HepG2 (cell line): Measurements from ENCODE around the gene FBXW5. TPM values are rescaled to one million over a fixed set of nuclear protein-coding genes. Genes with fewer than 3 reads are reported as not detected.

ENCODE experiments used
- ATAC-seq: fragments of 200-7000 bp; cut with Tn5 transposase; 3 replicates; pipeline ENCODE4 v1.9.1; 2020; ENCODE audit warnings: mild to moderate bottlenecking, moderate library complexity
- BruUV-seq: library from RNA; stranded (reverse); fragments of 400-500 nt; replicated peaks from 2 replicates; lab custom pipeline; 2021; lab: Mats Ljungman, UMichigan
- CTCF ChIA-PET: fragments of 300-600 bp; formaldehyde crosslinking; extraction: SDS; loops from one replicate; lab custom pipeline; 2021; ENCODE audit warnings: low total read pairs, inconsistent platforms, low intra/inter-chr PET ratio; lab: Yijun Ruan, JAX
- POLR2A ChIA-PET: fragments of 350-600 bp; sonication (Branson Sonifier 250); formaldehyde crosslinking; loops from one replicate; lab custom pipeline; 2020; ENCODE audit warnings: antibody characterized with exemption, inconsistent platforms; lab: Yijun Ruan, JAX
- DNase-seq: peaks from one replicate; pipeline ENCODE4 v3.0.0-alpha.2; 2015; ENCODE audit warnings: low spot score
- FAIRE-seq: peaks from 3 replicates; lab custom pipeline; 2011; peaks lifted over from hg19 to GRCh38; lab: Jason Lieb, UNC
- H2AFZ ChIP-seq: one replicate; pipeline ENCODE4 v1.6.1; 2011; ENCODE audit warnings: low read length, inconsistent platforms
- H3K27ac ChIP-seq: fragments of 300-600 bp; 3 replicates; pipeline ENCODE4 v1.8.0; 2011; ENCODE audit warnings: mixed run types, mild to moderate bottlenecking, mixed read lengths, low read length, inconsistent platforms; ENCODE audit not compliant: insufficient read depth; ENCODE audit errors: extremely low read length
- H3K27me3 ChIP-seq, 2 experiments: fragments of 200-600 bp in 1 of 2; 2 replicates in 1 of 2; 3 replicates in 1 of 2; pipeline versions ENCODE4 v1.6.0 to v1.8.0; 2011; ENCODE audit warnings: low read length in 2 of 2, mild to moderate bottlenecking in 2 of 2, moderate library complexity in 2 of 2, inconsistent platforms in 1 of 2; ENCODE audit not compliant: insufficient read depth in 2 of 2, control insufficient read depth in 1 of 2
- H3K36me3 ChIP-seq, 2 experiments: fragments of 200-600 bp in 1 of 2; replicated peaks in 1 of 2; 2 replicates in 1 of 2; 3 replicates in 1 of 2; pipeline versions ENCODE4 v1.5.1 to v1.8.0; 2011; ENCODE audit warnings: low read length in 2 of 2, inconsistent platforms in 1 of 2; ENCODE audit not compliant: insufficient read depth in 2 of 2, control insufficient read depth in 1 of 2
- H3K4me1 ChIP-seq: 2 replicates; pipeline ENCODE4 v1.5.1; 2012; ENCODE audit warnings: low read length, inconsistent platforms; ENCODE audit not compliant: insufficient read depth
- H3K4me2 ChIP-seq: 2 replicates; pipeline ENCODE4 v1.6.0; 2011; ENCODE audit warnings: low read depth, low read length, inconsistent platforms
- H3K4me3 ChIP-seq, 3 experiments: fragments of 200-600 bp in 1 of 3; sonication (generic), shearing (Covaris generic) in 1 of 3; replicated peaks in 1 of 3; 2 replicates each; pipeline ENCODE4 v1.5.1; 2011 to 2016; ENCODE audit warnings: low read length in 3 of 3, inconsistent platforms in 2 of 3, low read depth in 2 of 3, mild to moderate bottlenecking in 2 of 3, control low read depth in 1 of 3, mixed read lengths in 1 of 3; ENCODE audit not compliant: insufficient read depth in 1 of 3
- H3K79me2 ChIP-seq: one replicate; pipeline ENCODE4 v1.6.1; 2011; ENCODE audit warnings: low read length, inconsistent platforms; ENCODE audit not compliant: insufficient read depth
- H3K9ac ChIP-seq: 2 replicates; pipeline ENCODE4 v1.6.0; 2011; ENCODE audit warnings: mild to moderate bottlenecking, low read depth, low read length, inconsistent platforms; ENCODE audit not compliant: insufficient read depth
- H3K9me3 ChIP-seq: 2 replicates; pipeline ENCODE4 v1.5.1; 2012; ENCODE audit warnings: mild to moderate bottlenecking, low read length
- H4K20me1 ChIP-seq: 2 replicates; pipeline ENCODE4 v1.6.0; 2011; ENCODE audit warnings: inconsistent platforms, mild to moderate bottlenecking, low read length, moderate library complexity; ENCODE audit not compliant: insufficient read depth
- AGO1 ChIP-seq: fragments of 200-400 bp; formaldehyde crosslinking; IDR thresholded peaks from 2 replicates; pipeline ENCODE4 v1.6.1; 2017; ENCODE audit warnings: mild to moderate bottlenecking, low read depth, low read length, moderate library complexity; ENCODE audit not compliant: poor library complexity, severe bottlenecking
- CENPX ChIP-seq: sonication (generic); formaldehyde crosslinking; IDR thresholded peaks from 2 replicates; pipeline ENCODE4 v1.9.0; 2021; ENCODE audit warnings: mild to moderate bottlenecking, missing genetic modification reagents, moderate library complexity
- FLYWCH1 ChIP-seq: sonication (generic); formaldehyde crosslinking; IDR thresholded peaks from 2 replicates; pipeline ENCODE4 v1.8.1; 2023; ENCODE audit warnings: mild to moderate bottlenecking, missing genetic modification reagents
- SNRNP70 ChIP-seq: fragments of 200-400 bp; formaldehyde crosslinking; IDR thresholded peaks from 2 replicates; pipeline ENCODE4 v1.6.1; 2017; ENCODE audit warnings: mild to moderate bottlenecking, low read depth, low read length, moderate library complexity
- ZFP37 ChIP-seq: sonication (generic); formaldehyde crosslinking; IDR thresholded peaks from 2 replicates; pipeline ENCODE4 v1.4.0; 2020; ENCODE audit warnings: missing genetic modification reagents, borderline replicate concordance
- ZNF451 ChIP-seq: sonication (generic); formaldehyde crosslinking; IDR thresholded peaks from 2 replicates; pipeline ENCODE4 v1.5.0; 2020; ENCODE audit warnings: mild to moderate bottlenecking, missing genetic modification reagents
- ZSCAN29 ChIP-seq: sonication (generic); formaldehyde crosslinking; conservative IDR thresholded peaks from 2 replicates; pipeline ENCODE4 v1.4.0; 2020; ENCODE audit warnings: mild to moderate bottlenecking, missing genetic modification reagents
- WGBS: methylation state at CpG from one replicate; pipeline ENCODE4 v1.1.6; 2017; ENCODE audit warnings: low lambda C conversion rate; 5-methylcytosine and 5-hydroxymethylcytosine counted together
- in situ Hi-C: cut with HindIII; loops from 2 replicates; pipeline ENCODE4 v1.10.0; 2017; ENCODE audit warnings: low pct_unique_long_range_greater_than_20kb; ENCODE audit not compliant: extremely low pct_ligation_motif_present
- intact Hi-C: fragments of 100-400 bp; cut with micrococcal nuclease; formaldehyde crosslinking; loops from one replicate; pipeline ENCODE4 v1.10.0; 2022; ENCODE audit not compliant: unreplicated experiment
- polyA plus RNA-seq, 8 experiments: library from polyadenylated mRNA; depleted of rRNA in 3 of 8; stranded (reverse) in 7 of 8; unstranded in 1 of 8; fragments of >200 nt; fragmentation: Illumina TruSeq in 4 of 8; extraction: Trizol in 4 of 8; gene quantifications; 2 replicates each; pipeline versions ENCODE4 v1.2.1 to v1.2.3, GENCODE V29; 2011 to 2016; ENCODE audit warnings: low read depth in 4 of 8, missing spikeins in 1 of 8, mixed read lengths in 1 of 8; ENCODE audit not compliant: insufficient read depth in 1 of 8
- total RNA-seq, 5 experiments: library from RNA; depleted of rRNA; stranded (reverse); fragments of >200 nt; fragmentation: Illumina TruSeq; extraction: Trizol; gene quantifications; 2 replicates each; pipeline ENCODE4 v1.2.3, GENCODE V29; 2016; ENCODE audit warnings: low read depth in 1 of 5

Gene FBXW5
- total and polyA plus RNA-seq, 2 of the 13 experiments (the other 11 are each of a cell fraction or from before 2014, with no cell fraction given) = 52.0 to 60.4 TPM

DNA sequence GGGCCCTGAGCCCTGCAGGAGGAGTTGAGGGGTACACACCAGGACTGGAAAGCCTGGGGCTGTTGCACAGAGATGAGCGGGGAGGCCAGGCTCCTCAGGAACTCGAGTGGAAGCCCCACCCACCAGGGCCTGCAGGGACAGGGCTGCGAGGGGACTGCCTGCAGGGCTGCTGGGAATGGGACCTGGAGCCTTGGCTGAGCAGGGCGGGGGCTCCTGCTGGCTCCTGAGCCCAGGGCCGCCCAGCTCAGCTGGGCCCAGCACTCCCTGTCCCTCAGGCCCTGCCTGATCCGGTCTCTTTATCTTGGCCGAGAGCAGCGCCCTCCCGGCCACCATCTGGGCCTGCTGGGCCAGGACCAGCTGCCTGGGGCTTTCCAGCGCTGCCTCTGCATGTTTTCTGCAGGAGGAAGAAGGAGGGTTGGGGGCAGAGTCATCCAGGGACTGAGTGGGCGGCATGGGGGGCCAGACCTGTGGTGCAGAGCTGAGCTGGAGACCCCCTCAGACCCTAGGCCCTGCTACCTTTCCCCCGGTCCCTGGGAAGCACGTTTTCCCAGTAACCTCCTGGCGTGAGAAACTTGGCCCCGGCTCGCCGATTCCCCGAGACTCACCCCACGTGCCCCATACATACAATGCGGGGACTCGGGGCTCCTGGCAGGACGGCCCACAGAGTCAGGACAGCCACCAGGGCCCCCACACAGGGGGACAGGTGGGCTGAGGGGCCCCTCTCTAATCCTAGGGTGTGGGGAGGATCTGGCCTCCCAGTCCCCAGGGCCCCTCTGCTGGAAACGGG is 16.9 kb upstream of the FBXW5 start:
- Histone ChIP-seq H2AFZ (no peak overlapping the region), H4K20me1 (no peaks in the 10 kb centered on the region), H3K79me2 (no peaks in the 10 kb centered on the region), H3K27me3 (peaks cover 15 to 52% of the 10 kb centered on the region in 2 experiments), H3K27ac (no peak overlapping the region), H3K36me3 (no peaks in the 10 kb centered on the region), H3K9me3 (no peaks in the 10 kb centered on the region), H3K4me3 (no peak overlapping the region), H3K4me2 (no peak overlapping the region), H3K9ac (no peak overlapping the region), H3K4me1 (peaks cover 15% of the 10 kb centered on the region)
- peak; percentile 49 for ATAC-seq
- ChIA-PET CTCF (no interaction called here), POLR2A (interaction anchor here (1.1 to 1.3 kb wide), 2 partner anchors 12 to 14 kb away, joined by 3 to 7 read pairs; no protein-coding TSS in a partner anchor)
- DNase-seq = no peak
- BruUV-seq = no TSS peak
- FAIRE-seq = no peak
- WGBS = 63% methylated on average over 11 of the region's 23 CpGs
- in situ Hi-C loops (no loop called here), intact Hi-C loops (no loop called here)
- TF ChIP-seq CENPX (CRISPR knock-in tag) = no peak
- TF ChIP-seq AGO1 = peak; percentile 68

DNA sequence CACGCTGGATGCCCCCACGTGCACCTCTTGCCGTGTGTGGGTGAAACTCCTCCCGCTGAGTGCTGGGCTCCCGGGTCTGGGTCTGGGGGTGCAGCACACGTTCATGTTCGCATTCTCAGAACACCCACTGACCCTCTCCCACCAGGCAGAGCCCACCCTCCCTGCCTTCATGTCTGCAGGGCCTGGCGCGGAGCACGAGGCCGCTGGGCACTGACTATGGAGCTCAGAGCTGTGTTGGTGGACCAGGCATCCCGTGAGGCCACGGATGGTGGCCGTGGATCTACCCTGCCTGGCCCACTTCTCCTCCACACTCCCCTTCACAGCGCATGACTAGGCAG is 16.4 kb upstream of the FBXW5 start:
- Histone ChIP-seq H3K9me3 (no peaks in the 10 kb centered on the region), H3K27ac (no peak overlapping the region), H3K36me3 (no peaks in the 10 kb centered on the region), H3K4me1 (peaks cover 9% of the 10 kb centered on the region), H3K4me3 (no peak overlapping the region), H3K27me3 (peaks cover 15 to 46% of the 10 kb centered on the region in 2 experiments), H2AFZ (no peak overlapping the region), H3K79me2 (no peaks in the 10 kb centered on the region), H3K9ac (no peak overlapping the region), H4K20me1 (no peaks in the 10 kb centered on the region), H3K4me2 (no peak overlapping the region)
- ATAC-seq = no peak
- TF ChIP-seq ZNF451 (no peak), ZSCAN29 (CRISPR knock-in tag) (no peak), FLYWCH1 (no peak), SNRNP70 (no peak), ZFP37 (no peak)
- FAIRE-seq = no peak
- 68% methylated on average over 12 of the region's 15 CpGs for WGBS
- no TSS peak for BruUV-seq
- intact Hi-C loops (no loop called here), in situ Hi-C loops (no loop called here)
- POLR2A ChIA-PET = interaction anchor here (1.1 to 1.3 kb wide), 2 partner anchors 12 to 13 kb away, joined by 3 to 7 read pairs; no protein-coding TSS in a partner anchor
- DNase-seq = no peak
- CTCF ChIA-PET = no interaction called here
